HG03378 (cell line): ENCODE results near the gene COL15A1.
A peak's percentile ranks its signal among the peaks of the same experiment; 100 is the strongest.

Experiments
- ATAC-seq: cut with Tn5 transposase; IDR thresholded peaks from one replicate; pipeline ENCODE4 v1.9.1; 2021; ENCODE audit warnings: mild to moderate bottlenecking, moderate library complexity; ENCODE audit not compliant: unreplicated experiment

The COL15A1 gene

DNA sequence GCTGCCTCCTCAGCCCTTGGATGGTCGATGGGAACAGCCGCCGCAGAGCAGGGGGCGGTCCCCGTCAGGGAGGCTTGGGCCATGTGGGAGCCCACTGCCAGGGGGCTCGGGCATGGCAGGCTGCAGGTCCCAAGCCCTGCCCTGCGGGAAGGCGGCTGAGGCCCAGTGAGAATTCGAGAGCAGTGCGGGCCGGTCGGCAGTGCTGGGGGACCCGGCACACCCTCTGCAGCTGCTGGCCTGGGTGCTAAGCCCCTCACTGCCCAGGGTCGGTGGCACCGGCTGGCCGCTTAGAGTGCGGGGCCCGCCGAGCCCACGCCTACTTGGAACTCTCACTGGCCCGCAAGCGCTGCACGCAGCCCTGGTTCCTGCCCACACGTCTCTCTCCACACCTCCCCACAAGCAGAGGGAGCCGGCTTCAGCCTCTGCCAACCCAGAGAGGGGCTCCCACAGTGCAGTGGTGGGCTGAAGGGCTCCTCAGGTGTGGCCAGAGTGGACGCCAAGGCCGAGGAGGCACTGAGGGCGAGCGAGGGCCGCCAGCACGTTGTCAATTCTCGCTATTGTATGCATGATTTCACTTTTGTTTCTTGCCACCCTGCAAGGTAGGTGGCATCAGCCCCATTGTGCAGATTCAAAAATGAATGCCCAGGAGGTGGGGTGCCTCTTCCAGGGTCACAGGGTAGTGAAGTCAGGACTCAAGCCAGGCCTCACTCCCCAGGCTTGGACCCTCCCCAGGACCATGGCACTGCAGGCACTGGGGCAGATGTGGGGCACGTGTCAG lies 48.6 kb downstream of the COL15A1 start:
- no peak for ATAC-seq

DNA sequence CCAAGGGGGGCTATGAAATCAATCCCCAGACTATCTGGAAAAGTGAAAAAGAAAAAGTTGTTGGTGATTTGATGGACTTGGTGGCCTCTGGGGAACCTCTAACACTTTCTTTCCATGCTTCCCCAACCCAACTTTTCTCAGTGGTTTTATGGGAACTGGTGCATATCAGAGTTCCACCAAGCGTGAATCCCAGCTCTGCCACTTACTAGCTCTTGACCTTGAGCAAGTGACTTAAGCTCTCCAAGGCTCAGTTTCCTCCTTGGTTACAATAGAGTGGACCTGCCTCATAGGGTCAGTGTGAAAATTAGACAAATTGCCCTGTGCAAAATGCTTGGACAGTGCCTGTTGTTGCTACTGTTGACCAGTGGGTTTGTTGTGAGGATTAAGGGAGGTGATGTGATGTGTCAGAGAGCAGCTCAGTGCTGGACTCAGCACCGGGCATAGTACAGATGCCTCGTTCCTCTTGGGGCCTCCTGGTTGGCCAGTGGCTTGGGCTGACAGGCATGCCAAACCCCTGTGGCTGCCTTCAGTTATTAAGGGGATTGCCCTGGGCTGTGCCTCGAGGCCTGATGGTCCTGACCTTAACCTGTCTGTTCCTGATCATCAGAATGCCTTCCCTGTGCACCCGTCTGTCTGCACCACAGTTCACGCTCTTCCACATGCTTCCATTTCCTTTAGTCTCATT lies 49.3 kb downstream of the COL15A1 start:
- peak; percentile 23 for ATAC-seq

DNA sequence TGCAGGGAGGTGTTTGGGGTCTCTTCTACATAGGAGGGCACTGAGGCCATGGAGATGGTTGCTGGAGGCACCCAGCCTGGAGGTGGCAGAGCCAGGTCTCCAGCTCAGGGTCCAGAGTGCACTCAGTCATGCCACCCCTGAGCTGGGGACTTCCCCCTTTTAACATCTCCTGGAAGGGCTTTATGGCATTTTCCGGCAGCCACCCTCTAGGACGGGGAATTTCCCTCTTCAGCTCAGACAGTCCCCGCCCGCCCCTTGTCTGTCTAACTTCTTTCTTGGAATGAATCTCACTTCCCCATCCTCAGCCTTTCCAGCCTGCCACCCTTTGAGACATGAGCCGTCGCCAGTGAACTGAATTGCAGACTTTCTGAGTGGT lies 49.9 kb downstream of the COL15A1 start:
- ATAC-seq = peak; percentile 72

DNA sequence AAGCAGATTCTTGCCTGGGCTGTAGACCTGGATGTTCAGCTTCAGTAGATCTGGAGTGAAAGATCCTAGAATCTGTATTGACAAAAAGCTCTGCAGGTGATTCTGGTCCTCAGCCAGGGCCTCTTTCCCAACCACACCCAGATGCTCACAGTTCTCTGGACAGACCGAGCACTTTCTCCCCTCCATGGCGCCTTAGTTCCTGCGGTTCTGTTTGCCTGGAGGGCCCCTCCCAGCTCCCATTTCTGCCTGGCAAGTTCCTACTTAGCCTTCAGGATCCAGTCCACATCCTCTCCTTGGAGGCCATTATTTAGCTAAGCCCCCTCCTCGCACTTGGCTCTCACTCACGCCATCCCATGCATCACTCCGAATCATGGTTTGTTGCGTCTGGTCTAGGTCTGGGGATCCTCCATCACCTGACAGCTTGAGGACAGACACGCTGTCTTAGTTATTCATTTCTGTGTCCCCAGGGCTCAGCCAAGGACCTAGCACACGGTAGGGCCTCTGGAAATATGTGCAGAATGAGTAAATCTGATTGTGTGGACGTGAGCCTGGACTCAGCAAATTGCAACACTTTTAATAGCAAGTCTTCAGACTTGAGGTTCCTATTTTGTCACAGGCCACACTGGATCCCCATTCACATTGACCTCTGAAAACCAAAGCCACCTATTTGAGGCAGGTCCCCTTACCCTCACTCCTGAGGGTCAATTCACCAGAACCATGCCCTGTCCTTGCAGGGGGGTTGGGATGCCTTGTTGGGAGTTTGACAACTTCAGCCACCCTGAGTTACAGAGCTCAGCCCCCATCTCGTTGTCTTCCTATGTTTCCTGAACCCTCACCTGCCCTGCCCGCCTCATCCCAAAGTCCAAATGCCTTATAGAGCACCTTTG lies 50.7 kb downstream of the COL15A1 start:
- ATAC-seq = no peak

DNA sequence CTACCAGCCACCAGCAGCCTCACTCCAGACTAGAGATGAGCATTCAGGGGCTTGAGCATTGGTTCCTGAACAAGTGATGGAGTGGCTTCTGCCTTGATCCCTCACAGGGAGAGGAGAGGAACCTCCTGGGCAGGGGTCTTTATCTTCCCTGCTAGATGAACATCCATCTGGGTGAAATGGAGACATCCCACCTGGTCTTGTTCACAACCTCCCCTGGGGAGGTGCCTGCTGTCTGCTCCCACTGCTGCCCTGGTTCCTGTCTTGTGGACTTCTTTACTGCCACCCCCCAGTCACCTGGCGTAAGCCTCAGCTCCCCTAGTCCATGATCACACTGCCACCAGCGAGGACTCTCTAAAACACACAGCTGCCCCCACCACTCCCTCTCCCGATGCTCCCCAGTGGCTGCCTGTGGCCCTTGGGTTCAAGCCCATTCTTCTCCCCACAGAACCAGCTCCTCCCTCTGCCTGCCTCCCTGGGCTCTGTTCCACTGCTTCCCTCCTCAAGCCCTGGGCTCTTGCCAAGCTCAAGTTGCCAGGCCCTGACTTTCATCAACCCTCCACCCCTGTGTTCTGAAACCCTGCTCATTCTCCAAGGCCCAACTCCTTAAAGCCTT lies 51.5 kb downstream of the COL15A1 start:
- ATAC-seq = no peak

DNA sequence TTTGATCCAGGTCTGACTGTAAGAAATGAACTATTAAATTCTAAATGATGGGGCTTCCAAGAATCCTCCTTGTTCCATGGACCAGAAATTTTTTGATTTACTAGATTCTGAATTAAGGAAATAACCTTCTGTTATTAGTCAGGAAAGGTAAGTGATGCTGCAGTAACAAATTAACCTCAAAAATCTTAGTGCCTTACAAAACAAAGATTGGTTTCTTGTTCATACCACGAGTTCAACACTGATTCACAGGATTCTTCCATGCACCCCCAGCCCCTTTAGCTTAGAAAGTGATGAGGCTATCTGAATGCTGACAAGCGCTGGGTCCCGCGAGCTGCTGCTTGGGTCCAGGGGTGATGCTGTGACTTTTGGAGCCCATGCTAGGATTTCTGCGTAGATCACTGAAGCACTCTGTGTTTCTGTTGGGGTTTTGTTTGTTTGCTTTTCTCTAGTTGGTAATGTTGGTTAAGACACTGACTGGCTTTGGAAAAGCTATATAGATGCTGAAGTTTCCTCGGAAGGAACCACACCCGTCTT lies 52.3 kb downstream of the COL15A1 start:
- no peak for ATAC-seq

DNA sequence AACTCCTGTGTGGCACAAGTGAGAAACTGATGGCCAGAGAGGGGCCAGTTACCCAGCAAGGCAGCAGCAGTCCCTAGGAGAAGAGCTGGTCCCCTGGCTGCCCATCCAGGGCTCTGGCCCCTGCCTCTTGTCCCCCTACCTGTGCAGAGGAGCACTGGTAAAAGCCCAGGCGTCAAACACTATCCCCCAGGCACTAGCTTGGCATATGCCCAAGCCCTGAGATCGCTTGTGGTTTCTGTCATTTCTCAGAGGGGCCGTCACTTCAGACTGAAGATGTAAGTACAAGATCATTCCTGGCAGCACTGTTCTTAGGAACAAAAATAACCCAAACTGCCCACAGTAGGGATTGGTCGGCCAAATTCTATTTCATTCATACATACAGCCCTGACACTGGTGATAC lies 53.9 kb downstream of the COL15A1 start:
- no peak for ATAC-seq

DNA sequence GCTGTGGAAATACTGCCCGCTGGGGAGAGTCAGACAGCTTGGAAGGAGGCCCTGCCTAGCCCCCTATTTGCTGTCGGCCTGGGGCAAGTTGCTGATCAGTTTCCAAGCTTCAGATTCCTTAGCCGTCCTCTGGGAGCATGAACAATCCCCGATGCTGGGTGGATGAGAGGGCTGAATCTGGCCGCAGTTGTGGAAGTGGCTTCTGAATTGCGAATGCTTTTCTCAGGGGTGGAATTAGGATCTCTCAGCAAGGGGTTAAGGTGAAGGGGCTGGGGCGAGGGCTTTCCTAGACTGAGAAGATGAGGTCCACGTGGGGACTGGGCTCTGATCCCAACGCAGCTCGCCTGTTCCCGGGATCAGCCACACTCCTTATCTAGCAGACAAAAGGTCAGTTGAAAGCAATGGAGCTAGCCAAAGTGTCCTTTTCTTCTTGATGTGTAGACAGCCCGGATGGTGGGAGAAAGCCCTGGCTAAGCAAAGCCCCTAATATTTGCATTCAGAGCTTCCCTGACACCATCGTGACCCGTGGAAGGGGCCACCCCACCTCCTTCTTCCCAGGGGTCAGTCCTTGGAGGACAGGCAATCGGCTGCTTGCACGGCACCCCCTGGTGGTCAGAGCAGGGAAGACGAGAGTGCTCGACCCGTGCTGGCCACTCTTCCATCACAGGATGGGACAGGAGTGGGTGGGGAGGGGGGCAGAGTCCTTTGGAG lies 54.9 kb downstream of the COL15A1 start:
- ATAC-seq = no peak

DNA sequence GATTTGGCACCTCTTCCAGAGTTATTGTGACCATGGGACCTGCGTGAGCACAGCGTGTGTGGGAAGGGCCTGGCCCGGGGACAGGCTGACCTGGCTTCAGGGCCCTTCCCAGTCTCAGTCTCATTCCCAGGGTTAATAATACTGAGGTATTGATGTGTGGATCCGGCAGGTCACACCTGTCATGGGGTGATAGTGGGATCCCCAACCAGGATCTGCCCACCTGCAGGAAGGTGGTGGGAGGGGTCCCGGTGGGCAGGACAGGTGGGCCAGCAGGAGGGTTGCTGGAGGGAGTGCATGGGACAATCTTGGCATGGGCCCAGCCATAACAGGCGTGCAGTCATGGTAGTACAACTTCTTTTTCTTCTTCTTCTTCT lies 55.4 kb downstream of the COL15A1 start:
- ATAC-seq = no peak

DNA sequence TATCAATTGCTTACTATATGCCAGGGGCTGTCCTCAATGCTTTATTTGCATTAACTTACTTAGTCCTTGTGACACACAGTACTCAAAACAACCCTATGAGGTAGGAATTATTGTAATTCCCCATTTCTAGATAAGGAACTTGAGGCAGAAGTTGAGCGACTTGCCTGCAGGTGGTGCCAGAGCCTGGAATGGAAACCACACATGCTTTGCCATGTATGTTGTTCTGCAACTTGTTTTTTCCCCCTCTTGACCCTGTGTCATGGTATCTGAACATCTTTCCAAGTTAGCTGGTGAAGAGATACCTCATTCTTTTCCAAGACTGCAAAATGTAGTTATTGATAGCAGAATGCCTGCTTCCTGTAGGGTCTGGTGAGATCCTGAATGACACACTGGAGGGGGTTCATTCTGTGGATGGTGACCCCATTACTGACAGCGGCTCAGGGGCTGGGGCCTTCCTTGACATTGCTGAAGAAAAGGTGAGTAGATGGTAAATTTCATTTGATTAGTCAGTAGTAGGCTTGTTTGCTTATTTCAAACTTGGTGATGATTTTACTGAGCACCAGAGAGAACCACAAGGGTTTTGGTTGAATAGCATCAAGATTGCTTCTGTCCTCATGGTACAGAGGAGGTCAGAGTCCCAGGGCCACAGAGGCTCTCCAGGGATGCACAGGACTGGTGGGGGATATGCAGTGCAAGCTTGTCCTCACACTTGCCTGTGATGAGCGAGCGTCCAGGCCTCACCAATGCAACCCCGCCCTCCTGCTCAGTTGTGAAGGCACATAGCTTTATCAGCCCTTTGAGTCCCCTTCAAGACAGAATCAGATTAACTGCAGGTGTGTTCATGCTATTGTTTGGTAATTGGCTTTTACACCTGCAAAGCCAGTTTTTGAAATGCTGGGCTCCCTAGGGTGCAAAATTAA lies 57.0 kb downstream of the COL15A1 start:
- ATAC-seq = no peak

DNA sequence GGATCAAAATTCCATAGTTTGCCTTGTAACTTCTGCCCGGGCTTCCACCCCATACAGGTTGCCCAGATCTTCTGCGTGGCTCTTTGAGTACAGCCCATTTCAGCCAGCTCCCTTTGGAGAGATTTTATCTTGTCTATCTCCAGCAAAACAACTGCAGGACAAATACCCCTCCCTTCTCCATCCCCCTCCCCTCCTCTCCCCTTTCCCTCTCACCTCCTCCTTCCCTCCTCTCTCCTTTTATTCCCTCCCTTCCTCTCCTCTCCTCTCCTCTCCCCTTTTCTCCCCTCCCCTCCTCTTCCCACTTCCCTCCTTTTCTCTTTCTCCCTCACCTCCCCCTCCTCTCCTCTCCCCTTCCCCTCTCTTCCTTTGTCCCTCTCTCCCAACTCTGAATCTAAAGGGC lies 58.2 kb downstream of the COL15A1 start:
- no peak for ATAC-seq

DNA sequence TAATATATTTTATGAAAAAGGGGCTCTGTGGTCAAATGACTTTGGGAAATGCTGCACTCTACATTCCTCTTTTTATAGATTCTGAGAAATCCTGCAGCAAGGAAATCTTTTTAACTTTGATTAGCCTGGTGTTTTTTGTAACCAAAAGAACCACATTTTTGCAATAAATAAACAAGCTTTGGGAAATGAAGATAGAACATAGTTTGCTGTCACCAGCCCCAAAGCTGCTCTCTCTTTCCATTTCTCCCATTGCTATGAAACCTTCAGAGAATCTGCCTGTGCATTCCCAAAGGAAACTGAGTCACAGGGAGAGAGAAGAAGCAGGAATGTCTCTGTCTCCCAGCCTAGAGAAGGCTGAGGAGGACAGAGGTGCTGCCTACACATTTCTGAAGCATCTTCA lies 59.0 kb downstream of the COL15A1 start:
- ATAC-seq = no peak

DNA sequence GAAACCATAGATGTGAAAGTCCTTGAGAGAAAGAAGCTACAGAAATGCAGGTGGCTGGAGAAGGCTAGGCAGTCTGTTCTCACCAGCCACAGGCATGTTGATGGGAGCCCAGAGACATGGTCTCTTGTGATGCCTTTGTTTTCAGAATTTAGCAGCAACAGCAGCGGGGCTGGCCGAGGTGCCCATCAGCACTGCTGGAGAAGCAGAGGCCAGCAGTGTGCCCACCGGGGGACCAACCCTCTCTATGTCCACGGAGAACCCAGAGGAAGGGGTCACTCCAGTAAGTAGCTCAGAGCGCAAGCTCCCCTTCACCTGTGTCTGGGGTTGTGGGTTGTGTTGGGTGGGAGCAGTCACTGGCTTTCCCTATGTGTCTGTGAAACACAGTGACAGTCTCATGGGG lies 59.6 kb downstream of the COL15A1 start:
- ATAC-seq = no peak

DNA sequence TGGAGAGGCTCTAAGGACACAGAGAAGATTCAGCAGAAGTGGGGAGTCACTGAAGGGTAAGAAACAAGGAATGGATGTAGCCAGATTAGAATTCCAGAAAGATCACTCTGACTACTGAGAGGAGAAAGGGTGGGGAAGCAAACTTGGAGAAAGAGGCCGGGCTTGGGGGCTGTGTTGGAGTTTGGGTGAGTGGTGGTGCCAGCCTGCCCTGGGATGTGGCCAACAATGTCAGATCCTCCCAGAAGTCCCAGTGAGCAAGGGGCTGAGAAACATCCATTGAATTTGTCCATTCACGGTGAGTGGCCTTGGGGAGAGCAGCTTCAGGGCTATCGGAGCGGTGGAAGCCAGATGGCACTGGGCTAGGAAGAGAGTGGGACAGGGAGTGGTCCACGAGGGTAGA lies 60.4 kb downstream of the COL15A1 start:
- no peak for ATAC-seq

DNA sequence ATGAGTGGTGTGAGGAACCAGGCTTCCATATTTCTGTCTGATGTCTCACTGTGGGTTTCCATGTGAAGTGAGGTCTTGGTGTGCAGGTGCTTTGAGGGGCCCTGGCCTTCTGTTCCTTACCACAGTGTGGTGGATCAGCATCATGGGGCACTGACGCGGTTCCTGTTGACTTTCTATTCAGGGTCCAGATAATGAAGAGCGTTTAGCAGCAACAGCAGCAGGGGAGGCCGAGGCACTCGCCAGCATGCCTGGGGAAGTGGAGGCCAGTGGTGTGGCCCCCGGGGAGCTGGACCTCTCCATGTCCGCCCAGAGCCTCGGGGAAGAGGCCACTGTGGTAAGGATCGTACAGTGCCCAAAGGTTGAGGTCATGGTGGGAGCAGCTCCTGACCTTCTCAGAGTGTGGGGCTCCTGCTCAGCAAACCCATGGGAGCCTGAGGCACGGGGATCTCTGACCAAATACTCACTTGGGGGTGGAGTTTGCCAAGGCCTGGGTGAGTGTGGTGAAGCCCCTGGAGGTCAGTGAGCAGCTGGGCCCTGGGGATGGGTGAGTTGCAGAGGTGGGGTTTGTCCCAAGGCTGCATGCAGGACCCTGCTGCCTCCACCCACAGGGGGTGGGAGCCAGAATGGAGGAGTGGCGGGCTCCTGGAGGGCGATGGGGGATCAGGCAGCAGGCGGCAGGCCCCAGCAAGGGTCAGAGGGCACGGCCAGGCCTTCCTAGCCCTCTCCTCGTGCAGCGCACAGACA lies 61.2 kb downstream of the COL15A1 start:
- ATAC-seq = no peak

DNA sequence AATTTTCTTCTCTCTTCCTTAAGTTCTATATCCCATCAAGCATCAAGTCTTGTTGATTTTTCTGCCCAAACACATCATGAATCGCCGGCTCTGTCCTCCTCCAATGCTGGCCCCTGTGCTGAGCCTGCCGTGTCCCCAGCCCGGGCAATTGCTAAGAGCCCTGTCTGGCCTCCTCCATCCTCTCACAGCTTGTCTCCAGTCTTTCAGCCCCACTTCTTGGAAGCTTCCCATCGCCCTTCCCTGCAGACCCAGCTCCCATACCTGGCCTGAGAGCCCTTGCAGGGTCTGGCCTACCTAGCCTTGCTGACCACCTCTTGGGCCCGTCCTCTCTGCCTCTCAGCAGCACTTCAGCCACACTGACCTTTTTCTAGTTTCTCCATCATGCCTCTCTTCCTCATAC lies 61.9 kb downstream of the COL15A1 start:
- no peak for ATAC-seq

DNA sequence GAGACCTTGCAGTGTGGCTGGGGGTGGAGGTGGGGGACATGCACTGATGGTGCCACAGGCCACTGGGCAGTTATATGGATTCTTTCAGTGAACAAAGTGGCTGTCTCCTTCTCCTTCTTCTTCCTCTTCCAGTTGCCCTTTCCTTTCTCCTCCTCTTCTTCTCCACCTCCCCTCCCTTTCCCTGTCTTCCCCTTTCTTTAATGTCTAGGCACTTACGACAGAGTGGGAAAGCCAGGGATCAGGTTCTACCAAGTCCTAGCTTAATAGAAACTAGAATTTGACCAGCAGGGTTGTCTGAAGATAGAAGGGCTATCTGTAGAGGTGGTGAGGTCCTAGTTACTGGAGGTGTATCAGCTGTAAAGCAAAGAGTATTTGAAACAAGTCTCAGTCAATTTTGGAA lies 62.8 kb downstream of the COL15A1 start:
- no peak for ATAC-seq

DNA sequence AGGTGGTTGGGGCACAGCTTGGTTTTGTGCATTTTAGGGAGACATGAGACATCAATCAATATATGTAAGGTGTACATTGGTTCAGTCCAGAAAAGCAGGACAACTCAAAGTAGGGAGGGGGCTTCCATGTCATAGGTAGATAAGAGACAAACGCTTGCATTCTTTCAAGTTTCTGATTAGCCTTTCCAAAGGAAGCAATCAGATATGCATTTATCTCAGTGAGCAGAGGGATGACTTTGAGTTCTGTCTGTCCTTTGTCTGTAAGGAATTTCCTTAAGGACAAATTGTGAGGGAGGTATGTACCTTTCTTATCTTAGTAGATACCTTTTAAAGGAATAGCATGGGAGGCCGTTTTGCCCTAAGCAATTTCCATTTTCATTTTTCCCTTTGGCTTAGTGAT lies 63.3 kb downstream of the COL15A1 start:
- ATAC-seq = no peak

DNA sequence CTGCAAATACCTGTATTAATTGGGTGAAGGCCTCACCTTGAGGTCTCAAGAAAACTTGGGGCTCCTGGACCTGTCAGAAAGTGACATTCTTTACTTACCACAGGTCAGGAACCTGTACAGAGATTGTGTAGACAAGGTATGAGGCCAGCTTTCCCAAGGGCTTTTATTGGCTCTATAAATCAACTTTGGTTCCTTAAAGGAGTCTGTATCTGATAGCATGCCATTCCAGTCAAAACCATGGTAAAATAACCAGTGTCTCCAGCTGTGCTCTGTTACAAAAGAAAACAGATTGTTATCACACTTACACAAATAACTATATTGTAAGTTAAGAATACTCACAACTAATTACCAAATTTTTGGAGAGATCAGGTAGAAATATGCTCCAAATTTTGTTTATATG lies 64.5 kb downstream of the COL15A1 start:
- ATAC-seq = no peak
